Hindlimb muscle (tissue), 1 donor: ENCODE measurements around the gene LSM5. TPM values are rescaled to one million over a fixed set of nuclear protein-coding genes. Genes with fewer than 3 reads are reported as not detected.

Experiments used
- DNase-seq: peaks from one replicate; pipeline ENCODE4 v3.0.0-alpha.2; 2013
- polyA plus RNA-seq: library from polyadenylated mRNA; unstranded; fragments of 120-200 nt; gene quantifications from one replicate; pipeline ENCODE4 v1.2.1, GENCODE V29; 2013; ENCODE audit not compliant: insufficient read length

The LSM5 gene
- polyA plus RNA-seq, 1 donor: 47.7 TPM

- no peak for DNase-seq
These were observed 30.4 kb downstream of the LSM5 start for GRCh38 chr7:32459788-32460187.

GRCh38 chr7:32458025-32458424, 32.2 kb downstream of the LSM5 start:
- no peak for DNase-seq

- DNase-seq: no peak
These were observed 36.7 kb downstream of the LSM5 start for GRCh38 chr7:32453341-32454011.

- no peak for DNase-seq
These were observed 43.0 kb downstream of the LSM5 start for GRCh38 chr7:32447218-32447617.

- DNase-seq: no peak
These were observed 53.8 kb downstream of the LSM5 start for GRCh38 chr7:32436146-32436928.

Other genes with a start within 250 kb of the LSM5 start
- gene AVL9, start 5.1 kb upstream of the LSM5 start, polyA plus RNA-seq: 13.2 TPM